ENCODE results near the gene OXSM.

The OXSM gene

DNA sequence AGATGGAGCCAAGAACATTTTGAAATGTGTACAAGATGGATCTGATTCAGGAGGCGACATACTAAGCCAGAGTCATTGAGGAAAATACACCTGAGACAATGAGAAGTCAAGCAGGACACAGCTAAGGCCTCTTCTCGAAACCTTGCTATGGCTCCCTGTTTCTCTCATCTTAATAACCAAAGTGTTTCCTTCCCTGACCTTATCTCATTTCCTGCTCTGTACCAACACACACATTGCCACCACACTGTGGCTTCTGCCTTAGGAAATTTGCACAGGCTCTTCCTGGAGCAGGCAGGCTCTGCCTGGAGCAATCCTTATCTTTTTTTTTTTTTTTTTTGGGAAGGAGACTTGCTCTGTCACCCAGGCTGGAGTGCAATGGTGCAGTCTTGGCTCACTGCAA lies 36.6 kb downstream of the OXSM start:
- Histone ChIP-seq H3K4me1 (ENCODE audit: low read length) (peaks cover 23% of the 10 kb centered on the region), H4K20me1 (ENCODE audit: insufficient read depth, low read length) (no peaks in the 10 kb centered on the region), H2AFZ (ENCODE audit: low read length) (no peak overlapping the region), H3K36me3 (replicated peaks; ENCODE audit: insufficient read depth, low read length) (no peaks in the 10 kb centered on the region), H3K9me3 (replicated peaks; ENCODE audit: insufficient read depth, low read length) (no peaks in the 10 kb centered on the region), H3K4me2 (ENCODE audit: low read depth, low read length) (no peak overlapping the region), H3K79me2 (ENCODE audit: low read length) (no peaks in the 10 kb centered on the region), H3K27me3 (replicated peaks; ENCODE audit: insufficient read depth, low read length) (no peaks in the 10 kb centered on the region), H3K9ac (ENCODE audit: low read length) (no peak overlapping the region), H3K4me3 (ENCODE audit: low read length) (no peak overlapping the region), H3K9me2 (replicated peaks; ENCODE audit: insufficient read depth, low read length) (no peaks in the 10 kb centered on the region), H3K27ac (ENCODE audit: low read length) (no peak overlapping the region), H3F3A (ENCODE audit: insufficient read depth, low read length) (peaks cover 16% of the 10 kb centered on the region)
- TF ChIP-seq EZH2 (optimal IDR thresholded peaks at IDR 0.05; ENCODE audit: low read depth, low read length) (no peak), EZH2phosphoT487 (IDR thresholded peaks at IDR 0.05; ENCODE audit: low read length) (no peak)
- TF ChIP-seq, protein P1, sequence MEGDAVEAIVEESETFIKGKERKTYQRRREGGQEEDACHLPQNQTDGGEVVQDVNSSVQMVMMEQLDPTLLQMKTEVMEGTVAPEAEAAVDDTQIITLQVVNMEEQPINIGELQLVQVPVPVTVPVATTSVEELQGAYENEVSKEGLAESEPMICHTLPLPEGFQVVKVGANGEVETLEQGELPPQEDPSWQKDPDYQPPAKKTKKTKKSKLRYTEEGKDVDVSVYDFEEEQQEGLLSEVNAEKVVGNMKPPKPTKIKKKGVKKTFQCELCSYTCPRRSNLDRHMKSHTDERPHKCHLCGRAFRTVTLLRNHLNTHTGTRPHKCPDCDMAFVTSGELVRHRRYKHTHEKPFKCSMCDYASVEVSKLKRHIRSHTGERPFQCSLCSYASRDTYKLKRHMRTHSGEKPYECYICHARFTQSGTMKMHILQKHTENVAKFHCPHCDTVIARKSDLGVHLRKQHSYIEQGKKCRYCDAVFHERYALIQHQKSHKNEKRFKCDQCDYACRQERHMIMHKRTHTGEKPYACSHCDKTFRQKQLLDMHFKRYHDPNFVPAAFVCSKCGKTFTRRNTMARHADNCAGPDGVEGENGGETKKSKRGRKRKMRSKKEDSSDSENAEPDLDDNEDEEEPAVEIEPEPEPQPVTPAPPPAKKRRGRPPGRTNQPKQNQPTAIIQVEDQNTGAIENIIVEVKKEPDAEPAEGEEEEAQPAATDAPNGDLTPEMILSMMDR (IDR thresholded peaks at IDR 0.05; ENCODE audit: low read length), result no peak
- DNase-seq, result no peak

GRCh38 chr3:25830373-25831280 lies 40.7 kb downstream of the OXSM start:
- TF ChIP-seq, protein P1 (IDR thresholded peaks at IDR 0.05; ENCODE audit: low read length), result no peak
- TF ChIP-seq EZH2phosphoT487 (IDR thresholded peaks at IDR 0.05; ENCODE audit: low read length), result no peak
- TF ChIP-seq EZH2 (optimal IDR thresholded peaks at IDR 0.05; ENCODE audit: low read depth, low read length), result no peak
- H2AFZ ChIP-seq (ENCODE audit: low read length), result peak overlapping the region; percentile 11; the same call in 1 of the 2 replicates
- H3K27me3 ChIP-seq (replicated peaks; ENCODE audit: insufficient read depth, low read length), result no peaks in the 10 kb centered on the region
- peak overlapping the region; percentile 16; the same call in 1 of the 2 replicates for H3K9ac ChIP-seq (ENCODE audit: low read length)
- H3K9me3 ChIP-seq (replicated peaks; ENCODE audit: insufficient read depth, low read length), result no peaks in the 10 kb centered on the region
- H4K20me1 ChIP-seq (ENCODE audit: insufficient read depth, low read length), result no peaks in the 10 kb centered on the region
- H3K4me1 ChIP-seq (ENCODE audit: low read length), result peaks cover 38% of the 10 kb centered on the region
- H3K4me3 ChIP-seq (ENCODE audit: low read length), result peak overlapping the region; percentile 14
- peak overlapping the region; percentile 61 for H3K4me2 ChIP-seq (ENCODE audit: low read depth, low read length)
- peak overlapping the region; percentile 49; the same call in 1 of the 2 replicates for H3K27ac ChIP-seq (ENCODE audit: low read length)
- no peak for DNase-seq
- peaks cover 11% of the 10 kb centered on the region for H3K79me2 ChIP-seq (ENCODE audit: low read length)
- H3F3A ChIP-seq (ENCODE audit: insufficient read depth, low read length), result peaks cover 45% of the 10 kb centered on the region
- no peaks in the 10 kb centered on the region for H3K9me2 ChIP-seq (replicated peaks; ENCODE audit: insufficient read depth, low read length)
- H3K36me3 ChIP-seq (replicated peaks; ENCODE audit: insufficient read depth, low read length), result no peaks in the 10 kb centered on the region

DNA sequence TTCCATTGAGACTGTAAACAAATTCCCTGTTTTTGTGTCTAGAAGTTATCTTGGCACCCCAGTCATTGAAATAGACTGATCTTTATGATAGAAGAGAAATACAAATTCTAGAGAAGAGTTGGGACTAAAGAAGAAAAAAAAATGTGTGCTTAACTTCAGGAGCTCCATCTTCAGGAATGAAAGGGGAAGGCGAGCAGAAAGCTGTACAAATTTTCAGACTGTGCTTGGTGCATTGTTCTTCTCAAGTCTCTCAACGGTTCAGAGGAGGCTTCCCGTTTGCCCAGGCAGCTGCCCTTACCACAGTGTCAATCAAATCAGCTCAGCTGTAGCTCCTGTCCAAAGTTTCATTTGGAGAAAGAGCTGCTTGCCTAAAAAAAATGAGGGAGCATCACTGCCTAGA lies 41.7 kb downstream of the OXSM start:
- H3K9me3 ChIP-seq (replicated peaks; ENCODE audit: insufficient read depth, low read length), result no peaks in the 10 kb centered on the region
- H3K27me3 ChIP-seq (replicated peaks; ENCODE audit: insufficient read depth, low read length), result no peaks in the 10 kb centered on the region
- no peaks in the 10 kb centered on the region for H3K36me3 ChIP-seq (replicated peaks; ENCODE audit: insufficient read depth, low read length)
- peak; percentile 77 for DNase-seq
- H3K4me2 ChIP-seq (ENCODE audit: low read depth, low read length), result peak overlapping the region; percentile 61
- peaks cover 21% of the 10 kb centered on the region for H3K79me2 ChIP-seq (ENCODE audit: low read length)
- H3F3A ChIP-seq (ENCODE audit: insufficient read depth, low read length), result peaks cover 46% of the 10 kb centered on the region
- H2AFZ ChIP-seq (ENCODE audit: low read length), result 0 out of 2 replicates have a peak overlapping the region, but pooled peaks have one; percentile 11
- H3K9ac ChIP-seq (ENCODE audit: low read length), result peak overlapping the region; percentile 16; the same call in 1 of the 2 replicates
- H3K4me1 ChIP-seq (ENCODE audit: low read length), result peaks cover 44% of the 10 kb centered on the region
- peak overlapping the region; percentile 21; the same call in 1 of the 2 replicates for H3K4me3 ChIP-seq (ENCODE audit: low read length)
- TF ChIP-seq EZH2phosphoT487 (IDR thresholded peaks at IDR 0.05; ENCODE audit: low read length), result no peak
- no peak for TF ChIP-seq EZH2 (optimal IDR thresholded peaks at IDR 0.05; ENCODE audit: low read depth, low read length)
- TF ChIP-seq, protein P1 (IDR thresholded peaks at IDR 0.05; ENCODE audit: low read length), result peak; percentile 48
- H4K20me1 ChIP-seq (ENCODE audit: insufficient read depth, low read length), result no peaks in the 10 kb centered on the region
- no peaks in the 10 kb centered on the region for H3K9me2 ChIP-seq (replicated peaks; ENCODE audit: insufficient read depth, low read length)
- H3K27ac ChIP-seq (ENCODE audit: low read length), result peak overlapping the region; percentile 49; the same call in 1 of the 2 replicates
